Thymus (tissue), 11 donors: Measurements from ENCODE around the gene LAMC2. TPM values are rescaled to one million over a fixed set of nuclear protein-coding genes. Genes with fewer than 3 reads are reported as not detected.

ENCODE experiments used
- DNase-seq, 9 donors: peaks; one replicate each; pipeline ENCODE4 v3.0.0-alpha.2; 2013; ENCODE audit warnings: low spot score in 9 of 9, low read depth in 6 of 9, missing footprints in 1 of 9
- H3K27ac ChIP-seq, 2 donors: one replicate each; pipeline ENCODE4 v1.5.1; 2013; ENCODE audit warnings: control low read depth in 1 of 2, low read depth in 1 of 2, low read length in 1 of 2, mild to moderate bottlenecking in 1 of 2, moderate library complexity in 1 of 2
- H3K27me3 ChIP-seq, 2 donors: one replicate each; pipeline ENCODE4 v1.5.1; 2013; ENCODE audit warnings: low read length in 1 of 2; ENCODE audit not compliant: control insufficient read depth in 2 of 2, insufficient read depth in 1 of 2
- H3K36me3 ChIP-seq, 2 donors: one replicate each; pipeline ENCODE4 v1.5.1; 2013; ENCODE audit warnings: low read length in 1 of 2, mild to moderate bottlenecking in 1 of 2, moderate library complexity in 1 of 2; ENCODE audit not compliant: control insufficient read depth in 2 of 2, insufficient read depth in 2 of 2
- H3K4me1 ChIP-seq, 2 donors: one replicate each; pipeline ENCODE4 v1.5.1; 2013; ENCODE audit warnings: low read length in 2 of 2; ENCODE audit not compliant: control insufficient read depth in 2 of 2, insufficient read depth in 2 of 2
- H3K4me3 ChIP-seq, 2 donors: one replicate each; pipeline ENCODE4 v1.5.1; 2013; ENCODE audit warnings: low read length in 2 of 2, control low read depth in 1 of 2, mild to moderate bottlenecking in 1 of 2
- H3K9me3 ChIP-seq, 2 donors: one replicate each; pipeline ENCODE4 v1.5.1; 2013; ENCODE audit warnings: low read length in 1 of 2, mild to moderate bottlenecking in 1 of 2; ENCODE audit not compliant: control insufficient read depth in 2 of 2, insufficient read depth in 1 of 2
- WGBS: extraction: QIAGEN DNeasy Blood & Tissue Kit; methylation state at CpG from one replicate; pipeline ENCODE4 v1.1.7; 2013; 5-methylcytosine and 5-hydroxymethylcytosine counted together
- polyA plus RNA-seq: library from polyadenylated mRNA; stranded (reverse); fragments of 200-250 nt; gene quantifications from one replicate; pipeline ENCODE4 v1.2.3, GENCODE V29; 2013
- total RNA-seq: library from RNA; stranded (reverse); fragments of 120-200 nt; gene quantifications from one replicate; pipeline ENCODE4 v1.2.4, GENCODE V29; 2013
- donor health status: healthy.

Gene LAMC2
- total and polyA plus RNA-seq, 2 donors = 8.2 to 10.4 TPM

- WGBS = 96% methylated on average over 4 of the region's 4 CpGs
- no peak overlapping the region for H3K4me3 ChIP-seq
- no peaks in the 10 kb centered on the region for H3K9me3 ChIP-seq
- peaks cover 0 to 2% of the 10 kb centered on the region in 2 donors for H3K27me3 ChIP-seq
- DNase-seq = no peak
- H3K36me3 ChIP-seq = no peaks in the 10 kb centered on the region
- H3K4me1 ChIP-seq = peaks cover 0 to 15% of the 10 kb centered on the region in 2 donors
- H3K27ac ChIP-seq = no peak overlapping the region
Measured at GRCh38 chr1:183285746-183286145, 99.7 kb downstream of the LAMC2 start.

GRCh38 chr1:183287191-183287675 is 101.2 kb downstream of the LAMC2 start:
- H3K4me1 ChIP-seq = peaks cover 0 to 9% of the 10 kb centered on the region in 2 donors
- no peak for DNase-seq
- H3K27me3 ChIP-seq = peaks cover 0 to 2% of the 10 kb centered on the region in 2 donors
- no peaks in the 10 kb centered on the region for H3K9me3 ChIP-seq
- no peaks in the 10 kb centered on the region for H3K36me3 ChIP-seq
- no peak overlapping the region for H3K27ac ChIP-seq
- WGBS = 92% methylated on average over 5 of the region's 5 CpGs
- no peak overlapping the region for H3K4me3 ChIP-seq

DNA sequence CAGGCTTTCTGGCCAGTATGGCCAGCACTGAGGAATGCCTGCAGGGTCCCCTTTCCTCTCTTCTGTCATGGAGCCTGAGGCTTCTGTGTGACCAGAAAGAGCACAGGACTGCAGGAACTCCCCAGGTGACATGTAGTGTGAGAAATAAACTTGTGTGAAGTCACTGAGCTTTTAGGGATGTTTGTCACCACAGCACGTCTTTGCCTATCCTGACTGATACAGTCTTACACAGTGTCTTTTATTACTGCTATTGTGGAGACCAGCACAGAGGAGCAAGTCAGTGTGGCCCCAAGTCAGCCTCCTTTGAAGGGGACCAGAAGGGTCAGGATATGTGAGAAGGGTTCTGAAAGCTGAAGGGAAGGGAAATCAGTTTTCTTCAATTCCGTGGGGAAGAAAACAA is 102.5 kb downstream of the LAMC2 start:
- no peaks in the 10 kb centered on the region for H3K27me3 ChIP-seq
- no peaks in the 10 kb centered on the region for H3K36me3 ChIP-seq
- no peak for DNase-seq
- H3K4me1 ChIP-seq = peaks cover 0 to 7% of the 10 kb centered on the region in 2 donors
- H3K9me3 ChIP-seq = no peaks in the 10 kb centered on the region
- 98% methylated on average over 2 of the region's 2 CpGs for WGBS
- no peak overlapping the region for H3K4me3 ChIP-seq
- H3K27ac ChIP-seq = no peak overlapping the region

DNA sequence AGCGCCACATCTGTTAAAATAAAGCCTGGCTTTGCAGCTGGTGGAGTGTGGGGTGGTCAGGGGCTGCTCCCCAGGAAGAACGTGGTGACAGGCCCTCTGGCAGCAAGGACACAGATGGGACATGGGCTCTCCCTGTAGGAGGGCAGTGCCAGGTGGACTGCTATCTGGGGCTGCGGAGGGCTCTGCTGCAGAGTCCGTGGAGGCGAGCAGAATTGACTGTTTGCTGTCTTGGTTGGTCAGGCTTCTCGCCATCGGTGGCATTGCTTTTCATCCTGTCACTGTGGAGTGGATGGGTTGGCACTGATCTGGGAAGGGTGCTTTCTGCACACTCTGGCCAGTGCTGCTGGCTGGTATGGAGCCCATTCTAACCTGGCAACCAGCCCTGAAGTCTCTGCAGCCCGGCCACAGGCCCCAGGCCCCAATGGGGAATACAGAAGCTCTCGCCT is 103.0 kb downstream of the LAMC2 start:
- H3K4me3 ChIP-seq = no peak overlapping the region
- no peak for DNase-seq
- 96% methylated on average over 9 of the region's 9 CpGs for whole genome bisulfite sequencing
- no peak overlapping the region for H3K27ac ChIP-seq
- H3K9me3 ChIP-seq = no peaks in the 10 kb centered on the region
- no peaks in the 10 kb centered on the region for H3K27me3 ChIP-seq
- peaks cover 0 to 3% of the 10 kb centered on the region in 2 donors for H3K4me1 ChIP-seq
- no peaks in the 10 kb centered on the region for H3K36me3 ChIP-seq

GRCh38 chr1:183290628-183291027 is 104.6 kb downstream of the LAMC2 start:
- H3K4me1 ChIP-seq = no peaks in the 10 kb centered on the region
- WGBS = 95% methylated on average over 6 of the region's 6 CpGs
- no peaks in the 10 kb centered on the region for H3K9me3 ChIP-seq
- no peak overlapping the region for H3K4me3 ChIP-seq
- no peaks in the 10 kb centered on the region for H3K27me3 ChIP-seq
- no peak overlapping the region for H3K27ac ChIP-seq
- no peaks in the 10 kb centered on the region for H3K36me3 ChIP-seq
- no peak for DNase-seq

GRCh38 chr1:183291216-183291762 is 105.2 kb downstream of the LAMC2 start:
- H3K27me3 ChIP-seq = no peaks in the 10 kb centered on the region
- H3K4me1 ChIP-seq = no peaks in the 10 kb centered on the region
- WGBS = 96% methylated on average over 5 of the region's 5 CpGs
- H3K27ac ChIP-seq = no peak overlapping the region
- DNase-seq = no peak
- H3K9me3 ChIP-seq = no peaks in the 10 kb centered on the region
- no peak overlapping the region for H3K4me3 ChIP-seq
- no peaks in the 10 kb centered on the region for H3K36me3 ChIP-seq

- DNase-seq = no peak
- Histone ChIP-seq H3K4me1 (no peaks in the 10 kb centered on the region), H3K36me3 (no peaks in the 10 kb centered on the region), H3K27me3 (no peaks in the 10 kb centered on the region), H3K27ac (no peak overlapping the region), H3K9me3 (no peaks in the 10 kb centered on the region), H3K4me3 (no peak overlapping the region)
- 95% methylated on average over 11 of the region's 11 CpGs for WGBS
Measured at GRCh38 chr1:183291802-183292514, 105.9 kb downstream of the LAMC2 start.

DNA sequence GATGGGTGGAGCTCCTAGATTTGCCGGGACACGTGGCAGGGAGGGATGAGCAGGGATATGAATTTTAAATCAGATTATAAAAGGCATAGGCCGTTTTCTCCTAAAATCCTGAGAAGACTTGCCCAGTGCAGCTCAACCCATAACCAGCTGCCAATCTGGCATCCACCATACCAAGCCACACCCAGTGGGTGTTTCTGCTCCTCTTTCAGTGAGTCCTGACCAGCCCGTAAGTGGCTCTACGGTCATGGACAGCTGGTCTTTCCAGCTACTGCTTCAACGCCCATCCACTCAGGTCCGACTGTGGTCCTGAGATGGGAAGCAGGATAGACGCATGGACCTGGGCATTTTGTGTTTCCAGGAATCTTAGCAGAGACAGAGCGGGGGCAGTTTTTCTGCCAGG is 107.2 kb downstream of the LAMC2 start:
- no peaks in the 10 kb centered on the region for H3K4me1 ChIP-seq
- H3K27ac ChIP-seq = no peak overlapping the region
- no peaks in the 10 kb centered on the region for H3K36me3 ChIP-seq
- 97% methylated on average over 9 of the region's 9 CpGs for WGBS
- no peak for DNase-seq
- no peaks in the 10 kb centered on the region for H3K9me3 ChIP-seq
- H3K27me3 ChIP-seq = no peaks in the 10 kb centered on the region
- no peak overlapping the region for H3K4me3 ChIP-seq

- 100% methylated on average over 1 of the region's 1 CpG for WGBS
- Histone ChIP-seq H3K27ac (no peak overlapping the region), H3K4me3 (no peak overlapping the region), H3K36me3 (no peaks in the 10 kb centered on the region), H3K9me3 (no peaks in the 10 kb centered on the region), H3K4me1 (no peaks in the 10 kb centered on the region), H3K27me3 (no peaks in the 10 kb centered on the region)
- DNase-seq = no peak
Measured at GRCh38 chr1:183293876-183294275, 107.8 kb downstream of the LAMC2 start.
